Activated CD4-positive, alpha-beta T cell treated with anti-CD3 and anti-CD28 coated beads, Interleukin-2, Interleukin-6, amounts not matched to agents 100 ng/mL and 50 ng/mL, durations not matched to agents 16 hours and 8 hours (primary cell): ENCODE data around the gene KAT7.

Source experiments
- DNase-seq: peaks from one replicate; pipeline ENCODE4 v3.0.0-alpha.2; 2020

The KAT7 gene

DNA sequence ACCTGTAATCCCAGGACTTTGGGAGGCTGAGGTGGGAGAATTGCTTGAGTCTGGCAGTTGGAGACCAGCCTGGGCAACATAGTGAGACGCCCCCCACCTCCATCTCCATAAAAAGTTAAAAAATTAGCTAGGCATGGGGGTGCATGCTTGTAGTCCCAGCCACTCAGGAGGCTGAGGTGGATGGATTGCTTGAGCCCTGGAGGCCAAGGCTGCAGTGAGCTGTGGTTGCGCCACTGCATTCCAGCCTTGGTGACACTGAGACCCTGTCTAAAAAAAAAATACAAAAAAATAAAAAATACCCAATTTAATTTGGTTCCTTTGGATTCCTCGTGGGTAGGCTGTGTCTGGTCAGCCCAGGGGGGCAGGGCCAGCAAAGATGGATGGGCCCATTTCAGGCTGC is 85.4 kb downstream of the KAT7 start:
- no peak for DNase-seq

DNA sequence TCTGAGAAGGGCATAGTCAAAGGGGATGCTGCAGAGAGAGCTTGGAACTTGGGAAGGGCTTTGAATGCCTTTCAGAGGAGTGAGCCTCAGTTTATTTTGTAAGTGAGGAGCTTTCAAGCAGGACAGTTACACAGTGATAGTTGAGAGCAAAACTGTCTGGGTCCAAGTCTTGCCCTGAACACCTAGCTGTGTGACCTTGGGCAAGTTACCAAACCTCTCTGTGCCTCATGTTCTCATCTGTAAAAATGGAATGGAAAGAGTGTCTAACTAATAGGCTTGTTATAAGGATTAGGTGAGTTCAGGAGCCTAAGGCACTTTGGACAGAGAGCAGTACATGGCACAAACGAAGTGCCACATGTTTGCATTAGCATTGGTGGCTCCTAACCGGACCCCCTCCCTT is 86.4 kb downstream of the KAT7 start:
- DNase-seq, result no peak

DNA sequence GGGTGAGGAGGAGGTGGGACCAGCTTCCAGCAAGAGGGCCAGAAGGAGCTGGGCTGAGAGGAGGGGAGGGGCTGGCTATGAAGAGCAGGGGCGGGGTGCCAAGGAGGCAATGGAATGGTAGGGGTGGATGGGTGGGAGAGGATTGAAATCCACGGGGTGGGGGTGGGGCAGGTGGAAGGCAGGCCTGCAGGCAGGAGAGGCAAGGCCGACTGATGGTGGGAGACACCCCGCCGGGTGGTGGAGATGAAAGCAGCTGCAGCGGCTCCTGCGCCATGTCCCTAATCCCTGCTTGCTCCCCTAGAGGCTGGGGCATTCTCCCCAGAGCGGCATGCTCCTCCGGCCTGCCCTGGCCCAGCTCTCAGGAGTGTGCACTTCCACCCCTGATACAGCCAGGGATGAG is 87.2 kb downstream of the KAT7 start:
- no peak for DNase-seq

DNA sequence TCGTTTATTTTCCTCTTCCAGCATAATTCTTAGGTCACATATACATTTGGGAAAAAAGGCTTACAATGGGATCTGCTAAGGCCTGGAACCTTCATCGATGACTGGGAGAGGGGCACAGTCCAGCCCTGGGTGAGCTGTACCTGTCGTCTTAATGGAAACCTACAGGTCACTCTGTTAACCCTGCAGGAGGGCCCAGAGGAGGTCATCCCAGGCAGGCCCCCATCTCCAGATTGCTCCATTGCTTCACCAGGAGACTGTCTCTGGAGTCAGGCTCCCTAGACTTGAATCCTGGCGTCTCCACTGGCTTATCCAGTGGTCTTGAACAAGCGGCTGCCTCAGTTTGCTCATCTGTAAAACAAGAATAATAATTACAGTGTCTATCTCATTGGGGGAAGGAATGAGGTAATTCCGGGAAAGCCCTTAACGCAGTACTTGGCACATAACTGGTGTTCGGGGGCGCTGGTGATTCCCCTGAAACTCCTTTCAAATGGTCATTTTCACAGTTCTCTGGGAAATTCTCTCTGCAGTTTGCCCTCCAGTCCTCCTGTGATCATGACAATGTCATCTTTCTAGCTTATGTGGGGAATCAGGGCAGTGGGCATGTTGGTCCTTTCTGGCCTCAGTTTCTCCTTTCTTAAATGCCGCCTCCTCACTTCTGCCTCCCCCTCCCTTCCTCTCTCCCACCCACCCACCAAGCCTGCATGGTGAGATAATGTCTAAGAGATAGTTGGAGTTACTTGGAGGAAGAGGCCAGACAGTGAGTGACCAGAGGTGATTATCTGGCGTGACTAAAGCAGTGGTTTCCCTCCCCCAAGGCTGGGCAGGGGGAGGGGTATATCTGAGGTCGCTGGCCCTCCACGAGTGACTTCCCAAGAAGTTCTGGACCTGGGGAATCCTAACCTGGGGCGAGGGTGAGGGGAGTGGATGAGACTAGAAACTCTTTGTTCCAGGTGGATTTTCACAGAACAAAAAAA is 90.7 kb downstream of the KAT7 start:
- DNase-seq, result no peak

DNA sequence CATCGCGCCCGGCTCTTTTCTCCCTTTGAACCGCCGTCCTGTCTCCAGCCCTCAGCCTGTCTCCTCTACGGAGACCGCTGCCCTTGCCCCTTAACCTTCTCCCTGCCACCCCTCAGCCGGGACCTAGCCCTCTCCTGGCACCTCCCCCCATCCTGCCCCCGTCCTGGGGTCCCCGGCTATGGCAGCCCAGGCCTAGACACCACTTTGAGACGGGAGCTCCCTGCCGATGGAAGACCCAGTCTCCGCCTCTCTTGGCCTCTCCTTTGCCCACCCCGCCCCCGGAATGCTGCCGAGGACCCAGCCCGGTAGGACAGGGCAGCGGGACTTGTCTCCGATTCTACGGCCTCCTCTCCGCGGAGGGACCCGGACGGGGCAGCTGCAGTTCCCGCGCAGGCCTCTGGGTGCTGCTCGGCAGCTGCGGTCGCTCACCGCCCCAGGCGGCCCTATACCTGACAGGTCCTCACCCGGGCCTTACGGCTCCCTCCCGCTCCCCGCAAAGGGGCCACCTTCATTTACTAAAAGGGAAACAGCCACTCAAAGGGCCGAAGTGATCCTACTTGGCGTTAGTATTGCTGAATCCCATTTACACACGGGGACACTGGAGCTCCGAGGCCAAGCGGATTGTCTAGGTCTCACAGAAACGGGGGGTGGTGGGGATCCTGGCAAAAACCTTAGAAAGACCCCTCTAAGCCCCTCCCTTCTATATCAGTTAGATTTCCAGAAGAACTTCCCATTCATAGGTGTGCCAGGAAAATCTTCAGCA is 92.0 kb downstream of the KAT7 start:
- peak; percentile 82 for DNase-seq

DNA sequence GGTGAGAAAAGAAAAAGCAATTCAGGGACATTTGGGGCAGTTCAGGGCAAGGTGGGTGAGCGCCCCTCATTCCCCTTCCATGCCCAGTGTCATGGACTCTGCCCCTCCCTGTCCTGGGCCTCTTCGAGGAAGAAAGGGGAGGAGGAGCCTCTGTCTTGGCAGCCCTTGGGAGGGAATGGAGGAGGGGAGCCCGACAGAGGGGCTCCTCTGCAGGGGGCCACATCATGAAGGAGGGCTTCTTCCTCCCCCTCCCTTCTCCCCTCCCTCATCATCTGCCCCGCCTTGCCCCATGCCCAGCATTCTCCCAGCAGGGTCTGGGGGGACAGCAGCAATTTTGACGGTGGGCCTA is 92.5 kb downstream of the KAT7 start:
- no peak for DNase-seq

DNA sequence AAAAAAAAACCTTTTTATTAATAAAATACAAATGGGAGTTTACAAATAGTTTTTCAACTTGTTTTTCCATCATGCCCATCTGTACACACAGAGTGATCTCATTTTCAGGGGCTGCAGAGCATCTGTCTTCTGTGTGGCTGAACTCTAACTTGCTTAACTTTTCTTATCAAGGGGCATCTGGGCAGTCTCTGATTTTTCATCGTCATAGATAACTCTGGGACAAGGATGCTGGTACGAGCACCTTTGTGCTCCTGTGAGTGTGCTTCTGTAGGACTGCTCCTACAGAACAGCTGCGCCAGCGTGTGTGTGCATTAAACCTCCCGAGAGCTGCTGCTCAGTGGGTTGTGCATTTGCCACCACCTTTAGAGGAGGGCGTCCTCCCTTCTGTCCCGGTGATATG is 94.0 kb downstream of the KAT7 start:
- DNase-seq, result no peak
